IPS-NIHi11 (cell line): Measurements from ENCODE around the gene CLN5.
"Not testable (repeated sequence)": the region's sequence is repeated elsewhere in the genome, so short reads cannot be mapped to it uniquely, and the experiment has no call there.

ENCODE experiments used
- DNase-seq: peaks from one replicate; pipeline ENCODE4 v3.0.0; 2012; ENCODE audit warnings: mixed read lengths, low spot score

The CLN5 gene

GRCh38 chr13:76991796-76992547 is at the start of gene CLN5:
Gene CLN5 (plus strand): TSS chr13:76992081. CDS start chr13:76992099, 18 bp downstream.
- DNase-seq = peak; percentile 94

GRCh38 chr13:76942363-76942762 is 49.5 kb upstream of the CLN5 start:
- DNase-seq = no peak

GRCh38 chr13:76943646-76944045 is 48.2 kb upstream of the CLN5 start:
- DNase-seq = no peak

GRCh38 chr13:76944456-76944855 is 47.4 kb upstream of the CLN5 start:
- no peak for DNase-seq

GRCh38 chr13:76948149-76948548 is 43.7 kb upstream of the CLN5 start, which contains the start of gene ACOD1:
Gene ACOD1 (plus strand): TSS chr13:76948511. CDS start chr13:76948559, 48 bp downstream.
- DNase-seq = no peak

- no peak for DNase-seq
These were observed 41.8 kb upstream of the CLN5 start for GRCh38 chr13:76950101-76950500.

- no peak for DNase-seq
These were observed 37.9 kb upstream of the CLN5 start for GRCh38 chr13:76953968-76954367.

GRCh38 chr13:76954538-76954937 is 37.3 kb upstream of the CLN5 start:
- DNase-seq = peak; percentile 55

GRCh38 chr13:76955193-76955592 is 36.7 kb upstream of the CLN5 start:
- DNase-seq = no peak

- no peak for DNase-seq
These were observed 36.2 kb upstream of the CLN5 start for GRCh38 chr13:76955661-76956060.

- DNase-seq = no peak
These were observed 32.9 kb upstream of the CLN5 start for GRCh38 chr13:76958841-76959432.

- not testable (repeated sequence) for DNase-seq
These were observed 32.1 kb upstream of the CLN5 start for GRCh38 chr13:76959734-76960133.

- no peak for DNase-seq
These were observed 26.0 kb upstream of the CLN5 start for GRCh38 chr13:76965759-76966421.

- DNase-seq = no peak
These were observed 24.9 kb upstream of the CLN5 start for GRCh38 chr13:76967031-76967430.

GRCh38 chr13:76968041-76968440 is 23.8 kb upstream of the CLN5 start:
- no peak for DNase-seq

- no peak for DNase-seq
These were observed 22.2 kb upstream of the CLN5 start for GRCh38 chr13:76969488-76970365.

GRCh38 chr13:76971215-76971614 is 20.7 kb upstream of the CLN5 start:
- no peak for DNase-seq

- DNase-seq = no peak
These were observed 19.7 kb upstream of the CLN5 start for GRCh38 chr13:76971851-76972829.

- no peak for DNase-seq
These were observed 17.8 kb upstream of the CLN5 start for GRCh38 chr13:76973920-76974617.

- no peak for DNase-seq
These were observed 17.3 kb upstream of the CLN5 start for GRCh38 chr13:76974618-76974975.
